Measurements from ENCODE around the gene GPR180.

Gene GPR180

DNA sequence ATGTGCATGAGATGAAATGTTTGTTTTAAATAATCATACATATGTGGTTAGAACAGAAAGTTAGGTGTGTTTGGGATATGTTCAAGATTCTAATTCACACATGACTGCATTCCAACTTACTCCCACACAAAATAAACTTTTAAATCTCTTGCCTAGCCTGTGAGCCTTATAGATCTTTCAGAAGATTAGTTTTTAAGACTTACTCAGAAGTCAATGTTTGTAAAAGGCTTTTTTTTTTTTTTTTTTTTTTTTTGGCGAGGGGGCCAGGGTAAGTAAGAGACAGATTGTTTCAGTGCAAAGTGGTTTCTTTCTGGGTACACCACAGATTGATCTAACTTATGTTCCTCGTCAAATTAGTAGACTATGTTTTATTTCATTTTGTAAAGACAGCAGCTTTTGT is 39.1 kb downstream of the GPR180 start:
- DNase-seq (ENCODE audit: low read depth in 2 of 3, low spot score in 2 of 3), result no peak

- no peak for DNase-seq (ENCODE audit: low read depth in 2 of 3, low spot score in 2 of 3)
These were observed 39.8 kb downstream of the GPR180 start for GRCh38 chr13:94641409-94641941.

DNA sequence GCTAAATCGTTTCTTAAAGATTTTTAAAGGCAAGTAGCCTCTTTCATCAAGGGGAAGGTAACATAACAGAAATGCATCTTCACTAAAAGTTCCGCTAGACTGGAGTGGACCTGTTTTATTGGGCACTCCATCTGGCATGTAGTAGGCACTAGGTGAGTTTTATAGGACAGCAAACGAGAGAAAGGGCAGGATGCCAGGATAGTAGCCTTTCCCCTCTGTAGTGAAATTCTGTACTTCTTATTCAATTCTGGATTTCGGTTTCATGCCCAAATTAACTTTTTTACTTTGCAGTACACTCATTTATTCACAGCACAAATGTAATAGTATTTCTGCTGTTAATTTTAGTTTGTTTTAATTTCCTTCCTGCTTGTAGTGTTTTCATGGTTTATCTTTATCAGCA is 45.2 kb downstream of the GPR180 start:
- no peak for DNase-seq (ENCODE audit: low read depth in 2 of 3, low spot score in 2 of 3)

- no peak for DNase-seq (ENCODE audit: low read depth in 2 of 3, low spot score in 2 of 3)
These were observed 54.5 kb downstream of the GPR180 start for GRCh38 chr13:94656176-94656575.

DNA sequence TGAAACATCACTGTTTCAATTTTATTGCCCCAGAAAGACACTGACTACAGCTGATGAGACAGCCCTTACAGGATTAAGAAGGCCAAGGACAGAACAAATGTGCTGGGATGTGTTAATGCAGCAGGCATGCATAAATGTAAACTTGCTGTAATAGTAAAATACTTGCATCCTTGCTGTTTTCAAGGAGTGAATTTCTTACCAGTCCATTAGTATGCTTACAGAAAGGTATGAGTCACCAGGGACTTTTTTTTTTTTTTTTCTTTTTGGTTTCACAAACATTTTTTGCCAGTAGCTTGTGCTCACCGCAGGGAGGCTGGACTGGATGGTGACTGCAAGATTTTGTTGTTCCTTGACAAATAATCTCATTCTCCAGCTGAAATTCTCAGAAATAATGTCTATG is 55.1 kb downstream of the GPR180 start:
- no peak for DNase-seq (ENCODE audit: low read depth in 2 of 3, low spot score in 2 of 3)

DNA sequence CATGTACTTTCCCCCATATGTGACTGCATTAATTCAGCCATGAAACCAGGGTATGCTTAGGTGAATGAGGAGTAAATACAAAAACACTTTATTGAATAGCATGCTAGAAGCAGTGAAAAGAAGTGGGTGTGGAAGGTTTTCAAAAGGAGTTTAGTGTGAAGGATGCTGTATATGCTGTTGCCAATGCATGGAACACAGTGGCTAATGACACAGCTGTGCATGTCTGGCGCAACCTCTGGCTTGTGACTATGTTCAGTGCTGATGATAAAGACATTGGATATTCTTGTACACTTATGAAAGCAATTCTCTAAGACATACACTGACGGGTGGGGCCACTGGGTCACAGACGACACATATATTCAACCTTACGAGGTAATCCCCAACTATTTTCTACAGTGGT is 55.5 kb downstream of the GPR180 start:
- DNase-seq (ENCODE audit: low read depth in 2 of 3, low spot score in 2 of 3), result no peak

DNA sequence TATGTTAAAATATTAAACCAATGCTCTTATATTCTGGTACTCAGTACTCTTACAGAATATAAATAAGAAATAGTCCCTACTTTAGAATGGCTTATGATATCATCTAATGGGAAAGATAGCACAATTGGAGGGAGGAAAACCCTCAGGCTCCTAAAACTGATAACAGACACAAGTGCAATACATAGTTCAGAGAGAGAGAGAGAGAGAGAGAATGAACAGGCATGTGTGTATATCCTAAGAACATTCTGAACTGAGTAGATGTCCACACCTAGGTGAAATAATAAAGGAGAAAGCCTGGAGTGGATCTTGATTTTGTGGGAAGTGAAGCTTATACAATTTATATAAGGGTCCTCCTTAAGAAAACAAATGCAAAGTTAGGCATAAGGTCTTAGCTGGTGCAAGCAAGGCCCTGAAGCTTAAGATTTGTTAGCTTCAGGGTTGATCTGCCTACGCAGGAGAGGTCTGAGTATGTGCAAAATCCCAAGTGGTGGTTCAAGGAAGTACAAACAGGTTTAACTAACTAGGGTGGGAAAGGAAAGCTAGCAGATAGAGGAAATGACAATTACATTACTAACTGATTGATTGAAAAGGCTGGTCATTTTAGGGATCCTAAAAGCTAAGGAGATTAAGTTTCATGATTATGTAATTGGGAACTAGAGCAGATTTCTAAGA is 57.4 kb downstream of the GPR180 start:
- DNase-seq (ENCODE audit: low read depth in 2 of 3, low spot score in 2 of 3), result no peak

GRCh38 chr13:94659598-94659946 is 57.9 kb downstream of the GPR180 start:
- no peak for DNase-seq (ENCODE audit: low read depth in 2 of 3, low spot score in 2 of 3)

GRCh38 chr13:94660695-94661326 is 59.2 kb downstream of the GPR180 start:
- no peak for DNase-seq (ENCODE audit: low read depth in 2 of 3, low spot score in 2 of 3)

DNA sequence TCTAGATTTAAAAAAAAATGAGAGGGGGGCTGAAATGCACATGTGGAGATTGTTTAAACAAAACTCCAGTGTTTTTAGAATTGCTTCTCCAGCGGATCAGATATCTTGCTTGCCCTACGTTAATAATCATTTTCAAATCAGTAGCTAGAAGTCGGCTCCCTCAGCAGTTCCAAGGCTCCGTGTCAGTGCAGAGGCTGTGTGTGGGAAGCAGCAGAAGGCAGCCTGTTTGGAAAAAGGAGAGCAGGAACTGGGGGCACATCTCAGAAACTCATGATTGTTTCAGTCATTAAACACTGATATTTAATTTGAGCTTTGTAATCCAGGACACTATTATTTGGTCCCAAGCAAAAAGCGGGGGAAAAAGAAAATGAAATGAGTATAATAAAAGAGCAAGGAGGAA is 59.7 kb downstream of the GPR180 start:
- DNase-seq (ENCODE audit: low read depth in 2 of 3, low spot score in 2 of 3), result no peak

GRCh38 chr13:94662274-94662945 is 60.8 kb downstream of the GPR180 start:
- DNase-seq (ENCODE audit: low read depth in 2 of 3, low spot score in 2 of 3), result no peak

- DNase-seq (ENCODE audit: low read depth in 2 of 3, low spot score in 2 of 3), result no peak
These were observed 63.2 kb downstream of the GPR180 start for GRCh38 chr13:94664889-94665288.

DNA sequence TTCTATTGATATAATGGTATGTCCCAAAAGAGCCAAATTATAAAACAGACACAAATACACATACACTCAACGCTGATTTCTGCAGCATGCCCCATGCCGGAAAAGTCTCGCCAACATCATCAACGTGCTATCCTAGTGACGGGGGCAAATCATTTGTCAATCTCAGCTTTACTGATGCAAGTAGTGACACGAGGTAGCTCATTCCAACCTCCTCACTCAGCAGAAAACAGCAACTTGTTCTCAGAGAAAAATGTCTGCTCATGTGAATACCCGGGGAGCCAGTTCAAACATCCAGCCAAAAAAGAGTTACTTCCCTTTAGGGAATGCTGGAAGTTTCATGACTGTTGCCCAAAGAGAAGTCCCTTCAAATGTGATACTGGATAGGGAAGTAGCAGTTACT is 64.4 kb downstream of the GPR180 start:
- no peak for DNase-seq (ENCODE audit: low read depth in 2 of 3, low spot score in 2 of 3)

GRCh38 chr13:94667190-94667589 is 65.5 kb downstream of the GPR180 start:
- no peak for DNase-seq (ENCODE audit: low read depth in 2 of 3, low spot score in 2 of 3)

DNA sequence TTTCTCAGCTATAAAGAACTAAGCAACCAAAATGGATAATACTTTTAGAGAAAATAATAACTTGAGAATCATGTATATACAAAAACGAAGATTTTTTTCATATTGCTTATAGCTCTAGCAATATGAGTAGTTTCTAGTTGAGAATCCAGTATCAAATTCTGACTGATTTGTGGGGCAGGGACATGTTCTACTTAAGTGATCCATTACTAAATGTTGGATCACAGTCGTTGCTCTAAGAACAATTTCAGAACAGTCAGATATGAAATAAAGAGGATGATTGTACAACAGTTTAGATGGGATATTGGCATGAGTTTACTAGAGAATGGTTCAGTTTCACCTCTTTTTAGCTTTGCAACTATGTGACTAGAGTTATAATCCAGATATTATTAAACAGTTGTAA is 70.7 kb downstream of the GPR180 start:
- DNase-seq (ENCODE audit: low read depth in 2 of 3, low spot score in 2 of 3), result no peak

DNA sequence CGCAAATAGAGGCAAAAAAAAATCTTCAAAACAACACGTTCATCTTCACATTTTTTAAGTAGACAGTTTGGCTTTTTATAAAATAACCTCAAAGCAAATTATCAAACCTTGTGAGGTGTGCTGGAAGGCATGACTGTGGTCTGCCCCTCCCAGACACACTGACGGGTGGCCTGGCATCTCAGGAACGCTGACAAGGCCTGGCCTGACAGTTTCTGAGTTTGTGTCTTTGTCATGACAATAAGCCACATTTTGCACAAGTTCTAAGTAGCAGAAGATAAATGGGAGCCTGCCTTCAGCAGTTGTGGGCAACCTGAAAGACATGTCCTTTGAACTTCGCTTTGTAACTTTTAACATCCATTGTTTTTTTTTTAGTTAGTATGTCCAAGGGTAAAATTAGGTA is 72.2 kb downstream of the GPR180 start:
- no peak for DNase-seq (ENCODE audit: low read depth in 2 of 3, low spot score in 2 of 3)

DNA sequence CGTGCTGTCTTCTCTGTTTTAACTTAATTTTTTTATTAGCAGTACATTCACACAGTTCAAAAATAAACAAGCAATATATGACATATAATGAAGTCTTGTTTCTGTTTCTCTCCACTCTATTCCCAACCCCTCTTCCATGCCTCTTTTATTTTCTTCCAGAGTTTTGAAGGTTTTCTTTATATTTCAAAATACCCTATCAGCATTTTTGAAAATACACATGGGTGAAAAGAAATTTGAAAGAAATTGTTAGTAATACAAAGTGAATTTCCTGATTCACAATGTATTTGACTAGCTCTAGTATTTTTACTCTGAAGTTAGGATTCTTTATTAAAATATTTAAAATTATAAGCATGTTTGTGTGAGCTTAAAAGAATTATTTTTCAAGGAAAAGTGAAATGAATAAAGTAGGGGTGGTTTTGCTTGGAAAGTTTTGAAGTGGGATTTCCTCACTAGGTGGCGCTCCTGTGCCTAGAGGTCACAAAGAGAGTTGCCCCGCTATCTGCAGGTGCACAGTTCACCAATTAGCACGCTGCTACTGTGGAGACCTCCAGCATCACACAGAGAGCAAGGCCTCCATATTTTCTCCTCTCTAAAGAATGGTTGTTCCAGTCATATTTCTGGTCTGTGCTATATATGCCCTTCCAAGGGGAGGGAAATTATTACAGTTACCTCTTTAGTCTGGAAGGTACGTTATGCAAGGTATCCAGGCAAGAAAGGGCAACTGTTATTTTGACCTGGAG is 73.1 kb downstream of the GPR180 start:
- DNase-seq (ENCODE audit: low read depth in 2 of 3, low spot score in 2 of 3), result peak in 2 of 3 experiments; percentile 27 to 32

GRCh38 chr13:94677799-94678198 is 76.1 kb downstream of the GPR180 start:
- DNase-seq (ENCODE audit: low read depth in 2 of 3, low spot score in 2 of 3), result no peak

- no peak for DNase-seq (ENCODE audit: low read depth in 2 of 3, low spot score in 2 of 3)
These were observed 77.2 kb downstream of the GPR180 start for GRCh38 chr13:94678845-94679244.

- DNase-seq (ENCODE audit: low read depth in 2 of 3, low spot score in 2 of 3), result no peak
These were observed 78.0 kb downstream of the GPR180 start for GRCh38 chr13:94679614-94680013.

GRCh38 chr13:94682229-94682628 is 80.6 kb downstream of the GPR180 start:
- no peak for DNase-seq (ENCODE audit: low read depth in 2 of 3, low spot score in 2 of 3)

DNA sequence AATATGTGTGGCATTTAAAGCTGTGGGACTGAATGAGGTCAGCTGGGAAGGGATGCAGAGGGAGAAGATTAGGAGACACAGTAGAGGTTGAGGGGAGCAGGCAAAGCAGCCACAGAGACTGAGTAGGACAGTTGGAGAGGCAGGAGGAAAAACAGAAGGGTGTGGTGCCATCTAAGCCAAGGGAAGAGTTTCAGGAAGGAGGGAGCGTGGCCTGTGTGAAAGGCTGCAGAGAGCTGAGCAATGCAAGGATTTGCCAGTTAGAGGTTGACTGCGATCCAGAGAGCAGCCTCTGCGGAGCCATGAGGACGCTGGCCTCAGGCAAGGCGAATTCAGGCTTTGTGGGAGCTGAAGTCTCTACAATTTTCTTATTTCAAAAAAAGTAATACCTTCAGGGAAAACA is 81.8 kb downstream of the GPR180 start:
- DNase-seq (ENCODE audit: low read depth in 2 of 3, low spot score in 2 of 3), result no peak

All from activated CD8-positive, alpha-beta memory T cell treated with anti-CD3 and anti-CD28 coated beads for 48 hours (primary cell).